Keratinocyte (primary cell): ENCODE measurements around the gene PRSS50. TPM values are rescaled to one million over a fixed set of nuclear protein-coding genes. Genes with fewer than 3 reads are reported as not detected.

Experiments used
- DNase-seq: peaks from one replicate; pipeline ENCODE4 v3.0.0-alpha.2; 2011; ENCODE audit warnings: low read depth, missing footprints, low spot score
- FAIRE-seq: peaks from 2 replicates; lab custom pipeline; 2011; peaks lifted over from hg19 to GRCh38; lab: Jason Lieb, UNC
- H2AFZ ChIP-seq: 2 replicates; pipeline ENCODE4 v1.6.0; 2012; ENCODE audit warnings: low read length, control low read depth, inconsistent platforms; ENCODE audit not compliant: control insufficient read depth
- H3K27ac ChIP-seq: 2 replicates; pipeline ENCODE4 v1.5.1; 2011; ENCODE audit warnings: low read length; ENCODE audit not compliant: control insufficient read depth, insufficient read depth
- H3K27me3 ChIP-seq: 3 replicates; pipeline ENCODE4 v1.6.0; 2011; ENCODE audit warnings: low read length; ENCODE audit not compliant: control insufficient read depth, insufficient read depth; ENCODE audit errors: extremely low read depth
- H3K36me3 ChIP-seq, 2 experiments: 2 replicates in 1 of 2; 3 replicates in 1 of 2; pipeline ENCODE4 v1.5.1; 2011; ENCODE audit warnings: low read length in 2 of 2, mild to moderate bottlenecking in 1 of 2; ENCODE audit not compliant: control insufficient read depth in 2 of 2, insufficient read depth in 2 of 2; ENCODE audit errors: extremely low read depth in 1 of 2
- H3K4me1 ChIP-seq: 3 replicates; pipeline ENCODE4 v1.5.1; 2011; ENCODE audit warnings: low read length; ENCODE audit not compliant: control insufficient read depth, insufficient read depth; ENCODE audit errors: extremely low read depth
- H3K4me2 ChIP-seq: 3 replicates; pipeline ENCODE4 v1.6.0; 2011; ENCODE audit warnings: low read depth, low read length; ENCODE audit not compliant: control insufficient read depth, insufficient read depth; ENCODE audit errors: extremely low read depth
- H3K4me3 ChIP-seq, 3 experiments: fragments of 200-600 bp in 1 of 3; sonication (generic) in 1 of 3; 2 replicates in 2 of 3; 3 replicates in 1 of 3; pipeline ENCODE4 v1.5.1; 2011 to 2016; ENCODE audit warnings: low read length in 3 of 3, mild to moderate bottlenecking in 3 of 3, control low read depth in 2 of 3, inconsistent platforms in 1 of 3, low read depth in 1 of 3, mixed read lengths in 1 of 3, mixed run types in 1 of 3, moderate library complexity in 1 of 3; ENCODE audit not compliant: control insufficient read depth in 2 of 3, insufficient read depth in 2 of 3; ENCODE audit errors: extremely low read depth in 1 of 3
- H3K79me2 ChIP-seq: 2 replicates; pipeline ENCODE4 v1.6.0; 2012; ENCODE audit warnings: low read length; ENCODE audit not compliant: control insufficient read depth, insufficient read depth
- H3K9ac ChIP-seq: 3 replicates; pipeline ENCODE4 v1.6.0; 2011; ENCODE audit warnings: low read length; ENCODE audit not compliant: control insufficient read depth, insufficient read depth; ENCODE audit errors: extremely low read depth
- H3K9me1 ChIP-seq: 3 replicates; pipeline ENCODE4 v1.6.0; 2011; ENCODE audit warnings: low read length; ENCODE audit not compliant: control insufficient read depth, insufficient read depth; ENCODE audit errors: extremely low read depth
- H3K9me3 ChIP-seq: 2 replicates; pipeline ENCODE4 v1.5.1; 2012; ENCODE audit warnings: low read depth, low read length; ENCODE audit not compliant: control insufficient read depth
- H4K20me1 ChIP-seq: 3 replicates; pipeline ENCODE4 v1.6.0; 2011; ENCODE audit warnings: low read length; ENCODE audit not compliant: control insufficient read depth, insufficient read depth; ENCODE audit errors: extremely low read depth
- CTCF ChIP-seq, 3 experiments: IDR thresholded peaks in 1 of 3; conservative IDR thresholded peaks in 1 of 3; optimal IDR thresholded peaks in 1 of 3; 2 replicates in 2 of 3; 3 replicates in 1 of 3; pipeline versions ENCODE3 to v1.5.1; 2011; ENCODE audit warnings: low read length in 3 of 3, mild to moderate bottlenecking in 3 of 3, moderate library complexity in 2 of 3, control low read depth in 1 of 3, inconsistent platforms in 1 of 3; ENCODE audit not compliant: insufficient read depth in 2 of 3; ENCODE audit errors: extremely low read depth in 1 of 3
- EZH2 ChIP-seq: IDR thresholded peaks from one replicate; pipeline ENCODE4 v1.6.1; 2012; ENCODE audit warnings: inconsistent platforms, mild to moderate bottlenecking, low read length, moderate library complexity
- dilution Hi-C: fragments of 300-500 bp; cut with MboI; formaldehyde crosslinking; loops from one replicate; pipeline ENCODE4 v1.7.0; 2020; ENCODE audit warnings: low sequenced_read_pairs; ENCODE audit not compliant: extremely low pct_ligation_motif_present
- polyA plus RNA-seq, 5 experiments: library from polyadenylated mRNA; depleted of rRNA in 3 of 5; stranded (reverse) in 3 of 5; stranded (forward) in 1 of 5; unstranded in 1 of 5; fragments of >200 nt; gene quantifications; 1 replicate in 1 of 5; 2 replicates in 3 of 5; 3 replicates in 1 of 5; pipeline versions ENCODE4 v1.2.1 to v1.2.3, GENCODE V29; 2011 to 2012; ENCODE audit warnings: missing spikeins in 2 of 5, low read depth in 1 of 5, low replicate concordance in 1 of 5

The PRSS50 gene
- polyA plus RNA-seq, 1 donor (not counting 4 experiments of a cell fraction or from before 2014, with no cell fraction given), result not detected

GRCh38 chr3:46711760-46712159 lies 5.9 kb downstream of the PRSS50 start:
- H3K9ac ChIP-seq, result no peak overlapping the region
- no peaks in the 10 kb centered on the region for H3K79me2 ChIP-seq
- H3K27me3 ChIP-seq, result no peaks in the 10 kb centered on the region
- H2AFZ ChIP-seq, result no peak overlapping the region
- H4K20me1 ChIP-seq, result no peaks in the 10 kb centered on the region
- dilution Hi-C loops, result no loop called here
- TF ChIP-seq CTCF (optimal IDR thresholded peaks at IDR 0.05 in 1 of 3, IDR thresholded peaks at IDR 0.05 in 1 of 3, conservative IDR thresholded peaks at IDR 0.05 in 1 of 3; ENCODE audit: extremely low read depth in 1 of 3, insufficient read depth in 2 of 3, low read length in 3 of 3), result no peak
- TF ChIP-seq EZH2, result no peak
- H3K4me2 ChIP-seq, result no peak overlapping the region
- peaks cover 10% of the 10 kb centered on the region for H3K4me1 ChIP-seq
- H3K27ac ChIP-seq, result no peak overlapping the region
- DNase-seq (no peak), FAIRE-seq (no peak)
- no peak overlapping the region for H3K4me3 ChIP-seq
- no peaks in the 10 kb centered on the region for H3K36me3 ChIP-seq
- H3K9me3 ChIP-seq, result no peaks in the 10 kb centered on the region
- no peaks in the 10 kb centered on the region for H3K9me1 ChIP-seq

DNA sequence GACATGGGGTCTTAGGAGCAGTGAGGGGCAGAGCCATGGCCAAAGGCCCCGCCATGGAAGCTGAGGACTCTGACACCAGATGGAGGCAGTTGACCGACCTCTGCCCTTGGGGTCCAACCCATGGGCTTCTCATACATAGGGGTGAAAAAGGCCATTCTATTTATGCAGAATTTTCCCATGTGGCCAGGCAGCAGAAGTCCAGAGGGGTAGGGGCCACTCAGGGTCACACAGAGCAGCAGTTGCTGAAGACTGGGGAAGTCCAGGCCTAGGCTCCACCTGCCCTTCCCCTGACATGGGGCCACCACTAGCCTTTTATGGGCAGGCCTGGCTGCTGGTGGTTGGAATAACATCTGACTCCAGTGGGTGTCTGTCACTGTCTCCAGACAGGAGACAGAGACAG lies 6.4 kb downstream of the PRSS50 start:
- dilution Hi-C loops, result no loop called here
- Histone ChIP-seq H3K27ac (no peak overlapping the region), H2AFZ (no peak overlapping the region), H3K9ac (no peak overlapping the region), H3K79me2 (no peaks in the 10 kb centered on the region), H3K9me3 (no peaks in the 10 kb centered on the region), H3K4me2 (no peak overlapping the region), H4K20me1 (no peaks in the 10 kb centered on the region), H3K36me3 (no peaks in the 10 kb centered on the region), H3K4me1 (peaks cover 10% of the 10 kb centered on the region), H3K4me3 (no peak overlapping the region), H3K9me1 (no peaks in the 10 kb centered on the region), H3K27me3 (no peaks in the 10 kb centered on the region)
- FAIRE-seq (no peak), DNase-seq (no peak)
- no peak for TF ChIP-seq EZH2
- TF ChIP-seq CTCF (optimal IDR thresholded peaks at IDR 0.05 in 1 of 3, IDR thresholded peaks at IDR 0.05 in 1 of 3, conservative IDR thresholded peaks at IDR 0.05 in 1 of 3; ENCODE audit: extremely low read depth in 1 of 3, insufficient read depth in 2 of 3, low read length in 3 of 3), result no peak
